ENCODE data around the gene NTRK1.

NTRK1 gene

DNA sequence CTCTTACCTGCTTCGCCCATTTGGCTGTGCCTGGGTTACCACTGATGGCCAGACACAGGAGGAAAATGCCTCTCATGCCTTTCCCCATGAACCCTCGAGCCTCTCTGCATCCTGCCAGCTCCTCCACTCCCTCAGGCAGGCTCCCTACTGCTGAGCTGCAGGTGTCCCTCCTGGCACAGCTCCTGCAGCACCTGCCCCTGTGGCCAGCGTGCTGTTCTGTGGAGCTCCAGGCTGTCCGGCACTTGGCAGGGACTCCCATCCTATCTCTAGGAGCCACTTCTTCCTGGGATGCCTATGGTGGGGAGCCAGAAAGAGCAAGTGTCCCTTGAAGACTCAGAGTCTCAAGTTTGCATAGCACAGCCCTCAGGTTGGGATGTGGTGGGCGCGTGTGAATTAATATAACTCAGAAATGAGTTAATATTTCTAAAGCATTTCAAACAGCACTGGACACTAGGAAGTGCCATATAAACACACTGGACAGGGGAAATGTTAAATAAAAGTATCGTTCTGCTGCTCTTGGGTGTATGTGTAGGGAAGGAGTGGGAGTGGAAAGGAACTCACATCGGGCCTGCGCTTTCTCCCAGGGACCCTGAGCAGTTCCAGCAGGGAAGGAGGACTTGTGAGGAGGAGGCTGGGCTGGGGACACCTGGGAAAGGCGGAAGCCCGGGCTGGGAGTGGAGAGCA, 62.5 kb downstream of the NTRK1 start:
- no peak for ATAC-seq
- no peak for TF ChIP-seq ZFP30 (CRISPR knock-in tag; IDR thresholded peaks at IDR 0.05)
- no peak for TF ChIP-seq TCF4 (CRISPR knock-in tag; IDR thresholded peaks at IDR 0.05; ENCODE audit: borderline replicate concordance)
- no peak for TF ChIP-seq ZNF565 (CRISPR knock-in tag; conservative IDR thresholded peaks at IDR 0.05; ENCODE audit: low read depth)
- no peak for TF ChIP-seq OSR1 (CRISPR knock-in tag; IDR thresholded peaks at IDR 0.05)
- TF ChIP-seq SNAI2 (CRISPR knock-in tag; IDR thresholded peaks at IDR 0.05) = no peak
- TF ChIP-seq, protein P1, sequence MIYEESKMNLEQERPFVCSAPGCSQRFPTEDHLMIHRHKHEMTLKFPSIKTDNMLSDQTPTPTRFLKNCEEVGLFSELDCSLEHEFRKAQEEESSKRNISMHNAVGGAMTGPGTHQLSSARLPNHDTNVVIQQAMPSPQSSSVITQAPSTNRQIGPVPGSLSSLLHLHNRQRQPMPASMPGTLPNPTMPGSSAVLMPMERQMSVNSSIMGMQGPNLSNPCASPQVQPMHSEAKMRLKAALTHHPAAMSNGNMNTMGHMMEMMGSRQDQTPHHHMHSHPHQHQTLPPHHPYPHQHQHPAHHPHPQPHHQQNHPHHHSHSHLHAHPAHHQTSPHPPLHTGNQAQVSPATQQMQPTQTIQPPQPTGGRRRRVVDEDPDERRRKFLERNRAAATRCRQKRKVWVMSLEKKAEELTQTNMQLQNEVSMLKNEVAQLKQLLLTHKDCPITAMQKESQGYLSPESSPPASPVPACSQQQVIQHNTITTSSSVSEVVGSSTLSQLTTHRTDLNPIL (CRISPR knock-in tag; IDR thresholded peaks at IDR 0.05; ENCODE audit: low read depth) = no peak

DNA sequence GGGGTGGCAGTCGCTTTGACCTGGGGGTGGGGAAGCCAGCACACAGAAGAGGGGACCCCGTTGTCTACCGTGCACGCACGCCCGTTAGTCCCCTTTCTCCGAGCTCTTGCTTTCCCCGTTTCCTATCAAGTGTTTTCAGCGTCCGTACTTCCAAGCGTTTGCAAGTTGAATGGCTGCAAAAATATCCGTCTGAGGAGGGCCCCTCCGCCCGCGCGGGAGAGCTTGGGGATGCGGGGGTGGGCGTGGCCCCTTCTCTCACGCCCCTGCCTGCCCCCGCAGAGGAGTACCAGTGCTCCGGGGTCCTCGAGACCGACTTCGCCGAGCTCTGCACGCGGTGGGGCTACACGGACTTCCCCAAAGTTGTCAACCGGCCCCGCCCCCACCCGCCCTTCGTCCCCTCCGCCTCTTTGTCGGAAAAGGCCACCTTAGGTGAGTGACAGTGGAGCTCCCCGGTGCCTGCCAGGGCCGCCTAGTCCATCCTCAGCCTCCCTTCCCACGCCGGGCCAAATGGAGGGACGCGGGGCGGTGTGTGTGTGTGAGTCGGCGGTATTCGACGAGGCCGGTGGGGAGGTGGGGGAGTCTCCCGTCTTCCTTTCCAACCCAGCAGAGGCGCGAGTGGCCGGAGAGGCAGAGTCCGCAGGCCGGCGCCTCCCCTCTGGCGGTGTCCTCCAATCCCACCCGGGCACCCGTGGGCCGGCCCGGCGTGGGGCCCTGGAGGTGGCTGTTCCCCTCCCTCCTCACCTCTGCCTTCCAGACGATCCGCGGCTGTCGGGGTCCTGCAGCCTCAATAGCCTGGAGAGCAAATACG, 63.2 kb downstream of the NTRK1 start:
- TF ChIP-seq ZFP3 (CRISPR knock-in tag; IDR thresholded peaks at IDR 0.05) = no peak
- TF ChIP-seq ESRRG (CRISPR knock-in tag; IDR thresholded peaks at IDR 0.05) = no peak
- no peak for TF ChIP-seq PPARA (CRISPR knock-in tag; IDR thresholded peaks at IDR 0.05; ENCODE audit: borderline replicate concordance)
- TF ChIP-seq, protein P2, sequence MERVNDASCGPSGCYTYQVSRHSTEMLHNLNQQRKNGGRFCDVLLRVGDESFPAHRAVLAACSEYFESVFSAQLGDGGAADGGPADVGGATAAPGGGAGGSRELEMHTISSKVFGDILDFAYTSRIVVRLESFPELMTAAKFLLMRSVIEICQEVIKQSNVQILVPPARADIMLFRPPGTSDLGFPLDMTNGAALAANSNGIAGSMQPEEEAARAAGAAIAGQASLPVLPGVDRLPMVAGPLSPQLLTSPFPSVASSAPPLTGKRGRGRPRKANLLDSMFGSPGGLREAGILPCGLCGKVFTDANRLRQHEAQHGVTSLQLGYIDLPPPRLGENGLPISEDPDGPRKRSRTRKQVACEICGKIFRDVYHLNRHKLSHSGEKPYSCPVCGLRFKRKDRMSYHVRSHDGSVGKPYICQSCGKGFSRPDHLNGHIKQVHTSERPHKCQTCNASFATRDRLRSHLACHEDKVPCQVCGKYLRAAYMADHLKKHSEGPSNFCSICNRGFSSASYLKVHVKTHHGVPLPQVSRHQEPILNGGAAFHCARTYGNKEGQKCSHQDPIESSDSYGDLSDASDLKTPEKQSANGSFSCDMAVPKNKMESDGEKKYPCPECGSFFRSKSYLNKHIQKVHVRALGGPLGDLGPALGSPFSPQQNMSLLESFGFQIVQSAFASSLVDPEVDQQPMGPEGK (CRISPR knock-in tag; IDR thresholded peaks at IDR 0.05; ENCODE audit: borderline replicate concordance) = no peak
- ATAC-seq = no peak

DNA sequence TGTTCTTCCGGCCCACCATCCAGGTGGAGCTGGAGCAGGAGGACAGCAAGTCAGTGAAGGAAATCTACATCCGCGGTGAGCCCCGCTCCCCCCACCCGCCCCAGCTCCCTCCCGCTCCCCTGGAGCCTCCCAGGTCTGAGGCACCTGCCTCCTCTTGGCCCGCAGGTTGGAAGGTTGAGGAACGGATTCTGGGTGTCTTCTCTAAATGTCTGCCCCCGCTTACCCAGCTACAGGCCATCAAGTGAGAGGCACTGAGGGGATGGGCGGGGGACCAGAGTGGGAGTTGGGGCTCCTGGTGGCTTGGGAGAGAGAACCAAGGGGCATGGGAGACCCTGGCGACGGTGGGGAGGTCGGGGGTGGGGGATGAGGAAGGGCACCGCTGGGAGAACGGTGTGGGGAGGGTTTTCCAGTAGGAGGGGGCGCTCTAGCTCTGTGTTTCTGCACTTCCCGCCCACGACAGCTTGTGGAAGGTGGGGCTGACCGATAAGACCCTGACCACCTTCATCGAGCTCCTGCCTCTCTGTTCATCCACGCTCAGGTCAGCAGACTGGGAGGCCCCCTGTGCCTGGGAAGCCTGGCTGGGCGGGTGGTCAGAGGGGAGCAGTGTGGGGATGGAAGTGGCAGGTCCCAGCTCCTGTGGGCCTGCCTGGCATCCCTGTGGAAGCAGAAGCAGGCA, 64.0 kb downstream of the NTRK1 start:
- TF ChIP-seq, protein P3, sequence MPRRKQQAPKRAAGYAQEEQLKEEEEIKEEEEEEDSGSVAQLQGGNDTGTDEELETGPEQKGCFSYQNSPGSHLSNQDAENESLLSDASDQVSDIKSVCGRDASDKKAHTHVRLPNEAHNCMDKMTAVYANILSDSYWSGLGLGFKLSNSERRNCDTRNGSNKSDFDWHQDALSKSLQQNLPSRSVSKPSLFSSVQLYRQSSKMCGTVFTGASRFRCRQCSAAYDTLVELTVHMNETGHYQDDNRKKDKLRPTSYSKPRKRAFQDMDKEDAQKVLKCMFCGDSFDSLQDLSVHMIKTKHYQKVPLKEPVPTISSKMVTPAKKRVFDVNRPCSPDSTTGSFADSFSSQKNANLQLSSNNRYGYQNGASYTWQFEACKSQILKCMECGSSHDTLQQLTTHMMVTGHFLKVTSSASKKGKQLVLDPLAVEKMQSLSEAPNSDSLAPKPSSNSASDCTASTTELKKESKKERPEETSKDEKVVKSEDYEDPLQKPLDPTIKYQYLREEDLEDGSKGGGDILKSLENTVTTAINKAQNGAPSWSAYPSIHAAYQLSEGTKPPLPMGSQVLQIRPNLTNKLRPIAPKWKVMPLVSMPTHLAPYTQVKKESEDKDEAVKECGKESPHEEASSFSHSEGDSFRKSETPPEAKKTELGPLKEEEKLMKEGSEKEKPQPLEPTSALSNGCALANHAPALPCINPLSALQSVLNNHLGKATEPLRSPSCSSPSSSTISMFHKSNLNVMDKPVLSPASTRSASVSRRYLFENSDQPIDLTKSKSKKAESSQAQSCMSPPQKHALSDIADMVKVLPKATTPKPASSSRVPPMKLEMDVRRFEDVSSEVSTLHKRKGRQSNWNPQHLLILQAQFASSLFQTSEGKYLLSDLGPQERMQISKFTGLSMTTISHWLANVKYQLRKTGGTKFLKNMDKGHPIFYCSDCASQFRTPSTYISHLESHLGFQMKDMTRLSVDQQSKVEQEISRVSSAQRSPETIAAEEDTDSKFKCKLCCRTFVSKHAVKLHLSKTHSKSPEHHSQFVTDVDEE (CRISPR knock-in tag; IDR thresholded peaks at IDR 0.05) = no peak
- TF ChIP-seq SNAI2 (CRISPR knock-in tag; IDR thresholded peaks at IDR 0.05) = no peak
- no peak for TF ChIP-seq TOX (CRISPR knock-in tag; IDR thresholded peaks at IDR 0.05; ENCODE audit: borderline replicate concordance)
- no peak for TF ChIP-seq ZNF8 (CRISPR knock-in tag; IDR thresholded peaks at IDR 0.05)
- TF ChIP-seq, protein P2 (CRISPR knock-in tag; IDR thresholded peaks at IDR 0.05; ENCODE audit: borderline replicate concordance) = no peak
- no peak for ATAC-seq

DNA sequence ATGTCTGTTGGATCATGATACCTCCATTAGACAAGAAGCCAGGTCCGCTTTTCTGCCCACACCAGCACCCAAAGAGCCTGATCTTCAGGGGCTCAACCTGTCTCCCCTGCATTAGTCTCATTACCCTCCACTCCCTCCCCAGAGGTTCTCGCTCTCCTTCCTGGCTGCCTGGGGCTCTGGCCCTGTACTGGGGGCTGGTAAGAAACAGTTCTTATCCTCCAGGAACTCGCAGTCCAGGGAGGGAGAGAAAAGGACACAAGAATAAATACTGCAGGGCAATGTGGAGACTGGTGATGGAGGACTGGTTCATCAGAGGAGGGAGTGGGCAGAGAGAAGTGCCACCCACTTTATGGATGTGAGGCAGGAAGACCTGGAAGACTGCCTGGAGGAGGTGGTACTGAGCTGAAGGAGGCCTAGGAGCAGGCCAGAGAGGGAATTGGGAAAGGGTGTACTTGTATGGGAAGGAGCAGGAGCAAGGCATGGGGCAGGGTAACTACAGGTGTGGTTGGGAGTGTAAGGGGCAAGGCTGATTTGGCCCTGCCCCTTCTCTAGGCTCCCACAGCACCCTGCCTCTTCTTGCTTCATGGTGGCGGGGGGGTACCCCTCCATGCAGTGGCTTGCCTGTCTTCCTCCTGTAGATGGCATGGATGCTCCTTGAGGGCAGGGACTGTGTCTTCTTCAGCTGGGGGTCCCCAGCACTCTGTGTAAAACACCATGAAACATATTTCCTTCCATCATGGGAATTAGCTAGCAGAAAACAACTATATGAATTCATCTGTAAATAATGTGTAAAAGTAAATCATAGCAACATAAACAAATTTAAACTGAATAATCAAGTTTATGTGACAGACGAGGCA, 64.7 kb downstream of the NTRK1 start:
- no peak for ATAC-seq
- TF ChIP-seq OSR1 (CRISPR knock-in tag; IDR thresholded peaks at IDR 0.05) (no peak), GLIS3 (CRISPR knock-in tag; IDR thresholded peaks at IDR 0.05) (no peak), ZC3H10 (CRISPR knock-in tag; IDR thresholded peaks at IDR 0.05) (no peak), ZNF565 (CRISPR knock-in tag; conservative IDR thresholded peaks at IDR 0.05; ENCODE audit: low read depth) (no peak), CSDC2 (CRISPR knock-in tag; IDR thresholded peaks at IDR 0.05) (no peak), ISL1 (CRISPR knock-in tag; IDR thresholded peaks at IDR 0.05) (no peak), ESRRG (CRISPR knock-in tag; IDR thresholded peaks at IDR 0.05) (no peak)
- TF ChIP-seq, protein P2 (CRISPR knock-in tag; IDR thresholded peaks at IDR 0.05; ENCODE audit: borderline replicate concordance) = no peak
- TF ChIP-seq, protein P4, sequence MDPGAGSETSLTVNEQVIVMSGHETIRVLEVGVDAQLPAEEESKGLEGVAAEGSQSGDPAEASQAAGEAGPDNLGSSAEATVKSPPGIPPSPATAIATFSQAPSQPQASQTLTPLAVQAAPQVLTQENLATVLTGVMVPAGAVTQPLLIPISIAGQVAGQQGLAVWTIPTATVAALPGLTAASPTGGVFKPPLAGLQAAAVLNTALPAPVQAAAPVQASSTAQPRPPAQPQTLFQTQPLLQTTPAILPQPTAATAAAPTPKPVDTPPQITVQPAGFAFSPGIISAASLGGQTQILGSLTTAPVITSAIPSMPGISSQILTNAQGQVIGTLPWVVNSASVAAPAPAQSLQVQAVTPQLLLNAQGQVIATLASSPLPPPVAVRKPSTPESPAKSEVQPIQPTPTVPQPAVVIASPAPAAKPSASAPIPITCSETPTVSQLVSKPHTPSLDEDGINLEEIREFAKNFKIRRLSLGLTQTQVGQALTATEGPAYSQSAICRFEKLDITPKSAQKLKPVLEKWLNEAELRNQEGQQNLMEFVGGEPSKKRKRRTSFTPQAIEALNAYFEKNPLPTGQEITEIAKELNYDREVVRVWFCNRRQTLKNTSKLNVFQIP (CRISPR knock-in tag; IDR thresholded peaks at IDR 0.05; ENCODE audit: borderline replicate concordance, low read depth) = no peak

Measured in SK-N-SH treated with all-trans-retinoic acid at 6 μM for 48 hours (cell line).